Erythroblast (primary cell): ENCODE data around the gene NXN.

Experiments used
- GATA1 ChIP-seq: IDR thresholded peaks from 2 replicates; pipeline ENCODE4 v1.6.1; 2011; ENCODE audit warnings: low read depth, mild to moderate bottlenecking, control low read depth, low read length, moderate library complexity
- POLR2A ChIP-seq: IDR thresholded peaks from 2 replicates; pipeline ENCODE4 v1.6.1; 2011; ENCODE audit warnings: mild to moderate bottlenecking, low read length

DNA sequence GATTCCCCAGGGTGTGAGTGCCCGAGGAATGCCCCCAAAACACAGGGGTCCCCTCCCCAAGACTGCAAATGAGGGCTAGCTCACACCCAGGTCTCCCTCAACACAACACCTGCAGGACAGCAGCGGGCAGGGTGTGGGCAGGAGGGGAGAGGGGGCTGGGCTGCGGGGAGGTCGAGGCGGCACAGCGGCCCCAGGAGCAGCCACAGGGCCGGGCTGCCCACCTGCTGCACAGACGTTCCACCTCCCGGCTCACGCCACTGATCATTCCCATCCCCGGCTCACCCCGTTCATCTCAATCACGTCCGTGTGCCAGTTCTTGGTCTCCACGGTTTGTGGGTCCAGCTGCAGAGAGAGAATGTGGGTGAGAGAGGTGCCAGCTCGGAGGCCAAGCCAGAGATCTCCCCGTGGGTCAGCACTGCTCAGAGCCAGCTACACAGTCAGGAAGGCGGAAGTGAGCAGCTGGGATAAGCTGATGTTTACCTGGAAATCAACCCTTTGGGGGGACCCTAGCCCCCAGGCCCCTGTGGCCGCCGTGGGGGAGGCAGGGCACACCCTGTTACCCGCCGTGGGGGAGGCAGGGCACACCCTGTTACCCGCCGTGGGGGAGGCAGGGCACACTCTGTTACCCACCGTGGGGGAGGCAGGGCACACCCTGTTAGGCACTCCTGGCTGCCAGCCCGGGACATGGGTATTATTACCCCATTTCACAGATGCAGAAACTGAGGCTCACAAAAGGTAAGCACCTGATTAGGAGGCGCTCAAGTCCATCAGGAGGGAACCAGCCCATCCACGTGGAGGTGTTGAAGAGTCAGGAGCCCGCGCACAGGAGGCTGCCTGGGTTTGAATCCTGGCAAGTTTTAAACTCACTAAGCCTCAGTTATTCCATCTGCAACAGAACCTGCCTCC is 33.5 kb upstream of the NXN start:
- no peak for TF ChIP-seq POLR2A
- no peak for TF ChIP-seq GATA1
